Activated naive CD8-positive, alpha-beta T cell treated with anti-CD3 and anti-CD28 coated beads, Interleukin-2, amount 10 ng/mL, durations not matched to agents 7 days and 5 days (primary cell): ENCODE data around the gene GSG1L2. TPM values are rescaled to one million over a fixed set of nuclear protein-coding genes. Genes with fewer than 3 reads are reported as not detected.

ENCODE experiments used
- ATAC-seq: fragments of 150-1000 bp; cut with Tn5 transposase; one replicate; pipeline ENCODE4 v1.10.0; 2021; ENCODE audit warnings: low read depth, moderate library complexity
- POLR2A ChIA-PET: fragments of 350-600 bp; sonication (Branson Sonifier 250); formaldehyde crosslinking; loops from one replicate; lab custom pipeline; 2021; ENCODE audit warnings: antibody characterized with exemption; lab: Charles Lee
- DNase-seq: peaks from one replicate; pipeline ENCODE4 v3.0.0; 2021
- H3K27ac Mint-ChIP-seq: one replicate; pipeline ENCODE4 v1.8.0; 2022; ENCODE audit warnings: mild to moderate bottlenecking, mixed read lengths
- H3K27me3 Mint-ChIP-seq: one replicate; pipeline ENCODE4 v1.8.0; 2022; ENCODE audit warnings: mild to moderate bottlenecking, moderate library complexity, mixed read lengths
- H3K36me3 Mint-ChIP-seq: one replicate; pipeline ENCODE4 v1.8.0; 2021; ENCODE audit warnings: mild to moderate bottlenecking, mixed read lengths
- H3K4me1 Mint-ChIP-seq: one replicate; pipeline ENCODE4 v1.8.0; 2021; ENCODE audit warnings: mixed read lengths
- H3K4me3 Mint-ChIP-seq: one replicate; pipeline ENCODE4 v1.8.0; 2022; ENCODE audit warnings: mild to moderate bottlenecking, moderate library complexity, mixed read lengths
- H3K9me3 Mint-ChIP-seq: one replicate; pipeline ENCODE4 v1.8.0; 2021; ENCODE audit warnings: mixed read lengths
- total RNA-seq, 2 experiments: library from RNA; stranded (reverse); gene quantifications; one replicate each; pipeline ENCODE4 v1.2.3, GENCODE V29; 2021

GSG1L2 gene
- total RNA-seq, 2 experiments from 2014 or later: not detected

DNA sequence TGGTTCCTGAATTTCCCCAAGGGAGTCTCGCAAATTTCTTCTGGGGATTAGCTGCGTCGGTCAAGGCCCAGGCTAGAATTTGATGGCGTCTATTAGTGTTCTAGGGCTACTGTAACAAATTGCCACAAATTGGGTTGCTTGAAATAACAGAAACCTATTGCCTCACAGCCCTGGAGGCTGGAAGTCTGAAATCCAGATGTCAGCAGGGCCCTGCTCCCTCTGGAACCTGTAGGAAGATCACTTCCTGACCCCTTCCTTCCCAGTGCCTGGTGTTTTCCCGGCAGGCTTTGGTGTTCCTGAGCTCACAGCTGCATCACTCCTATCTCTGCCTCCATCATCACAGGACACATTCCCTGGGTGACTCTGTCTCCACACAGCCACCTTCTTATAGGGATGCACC lies 54.9 kb downstream of the GSG1L2 start:
- DNase-seq (no peak), ATAC-seq (no peak)
- no peak overlapping the region for H3K27ac Mint-ChIP-seq
- H3K9me3 Mint-ChIP-seq: no peaks in the 10 kb centered on the region
- H3K4me3 Mint-ChIP-seq: no peak overlapping the region
- POLR2A ChIA-PET: no interaction called here
- H3K36me3 Mint-ChIP-seq: no peaks in the 10 kb centered on the region
- H3K4me1 Mint-ChIP-seq: no peaks in the 10 kb centered on the region
- H3K27me3 Mint-ChIP-seq: peaks cover 6% of the 10 kb centered on the region

DNA sequence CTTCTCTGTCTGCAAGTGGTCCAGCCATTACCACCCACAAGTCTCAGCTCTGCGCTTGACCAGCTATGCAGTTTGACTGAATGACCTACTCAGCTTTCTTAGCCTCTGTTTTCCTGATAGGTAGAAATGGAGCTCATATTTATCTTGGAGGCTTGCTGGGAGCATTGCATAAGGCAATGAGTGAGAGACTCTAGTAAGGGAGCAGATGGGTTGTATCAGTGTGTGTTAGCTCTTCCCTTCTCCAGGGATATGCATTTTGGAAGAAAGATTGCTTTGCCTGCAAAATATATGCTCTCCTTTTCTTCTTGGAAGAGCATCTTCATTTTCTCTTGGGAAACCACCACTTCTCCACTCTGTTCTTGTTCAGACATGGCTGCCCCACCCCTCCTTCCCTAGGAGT lies 56.6 kb downstream of the GSG1L2 start:
- no peak overlapping the region for H3K4me3 Mint-ChIP-seq
- peaks cover 11% of the 10 kb centered on the region for H3K27me3 Mint-ChIP-seq

DNA sequence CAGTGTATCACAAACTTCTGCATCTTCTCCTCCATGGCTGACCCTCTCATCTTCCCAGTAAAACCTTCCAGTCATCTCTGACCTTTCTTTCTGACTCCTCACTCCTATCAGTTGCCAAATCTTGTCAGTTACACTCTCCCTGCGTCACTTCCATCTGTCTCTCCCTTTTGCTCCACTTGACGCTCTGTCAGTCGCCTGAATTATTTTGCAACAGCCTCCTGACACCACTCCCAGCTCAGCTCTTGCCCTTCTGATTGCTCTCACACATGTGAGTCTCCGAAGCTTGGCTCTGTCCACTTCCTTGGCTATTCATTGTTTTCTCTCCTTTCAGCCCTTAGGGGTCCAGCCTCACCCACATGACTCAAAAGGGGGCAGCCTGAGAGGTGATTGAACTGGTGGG lies 58.2 kb downstream of the GSG1L2 start:
- Mint-ChIP-seq H3K9me3 (no peaks in the 10 kb centered on the region), H3K4me3 (no peak overlapping the region), H3K4me1 (no peaks in the 10 kb centered on the region), H3K27ac (no peak overlapping the region), H3K36me3 (no peaks in the 10 kb centered on the region), H3K27me3 (peaks cover 13% of the 10 kb centered on the region)
- ATAC-seq (no peak), DNase-seq (no peak)
- POLR2A ChIA-PET: no interaction called here

More for the DNA sequence above, 56.6 kb downstream of the GSG1L2 start:
- H3K9me3 Mint-ChIP-seq: no peaks in the 10 kb centered on the region
- ATAC-seq (no peak), DNase-seq (no peak)
- no peaks in the 10 kb centered on the region for H3K4me1 Mint-ChIP-seq
- POLR2A ChIA-PET: no interaction called here
- no peak overlapping the region for H3K27ac Mint-ChIP-seq
- H3K36me3 Mint-ChIP-seq: no peaks in the 10 kb centered on the region

DNA sequence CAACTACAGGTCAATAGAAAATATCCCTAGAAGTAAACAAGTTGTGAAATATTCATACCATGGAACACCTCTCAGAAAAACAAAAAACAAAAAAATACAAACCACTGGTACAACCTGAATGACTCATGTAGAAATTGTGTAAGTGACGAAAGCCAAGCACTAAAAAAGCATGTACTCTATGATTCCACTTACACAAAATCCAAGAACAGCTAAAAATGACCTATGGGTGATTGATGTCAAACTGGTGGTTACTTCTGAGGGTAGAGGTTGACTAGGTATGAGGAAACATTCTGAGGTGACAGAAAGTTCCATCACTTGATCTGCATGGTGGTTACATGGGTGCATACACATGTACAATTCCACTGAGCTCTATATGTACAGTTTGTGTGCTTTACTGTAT lies 61.6 kb downstream of the GSG1L2 start:
- Mint-ChIP-seq H3K27me3 (peaks cover 8% of the 10 kb centered on the region), H3K27ac (no peak overlapping the region), H3K9me3 (no peaks in the 10 kb centered on the region), H3K4me3 (no peak overlapping the region), H3K36me3 (no peaks in the 10 kb centered on the region), H3K4me1 (no peaks in the 10 kb centered on the region)
- no peak for ATAC-seq
- DNase-seq: no peak
- POLR2A ChIA-PET: no interaction called here

GRCh38 chr17:9755083-9755482 lies 66.8 kb downstream of the GSG1L2 start:
- no peak overlapping the region for H3K4me3 Mint-ChIP-seq
- no peak for DNase-seq
- H3K27ac Mint-ChIP-seq: no peak overlapping the region
- no peaks in the 10 kb centered on the region for H3K9me3 Mint-ChIP-seq
- POLR2A ChIA-PET: no interaction called here
- no peaks in the 10 kb centered on the region for H3K36me3 Mint-ChIP-seq
- H3K27me3 Mint-ChIP-seq: peaks cover 9% of the 10 kb centered on the region
- ATAC-seq: no peak
- no peaks in the 10 kb centered on the region for H3K4me1 Mint-ChIP-seq

Other genes starting within 250 kb of the GSG1L2 start
- gene STX8, start 246.3 kb downstream of the GSG1L2 start, total RNA-seq: 10 to 100 TPM; 62.6 to 68.9 TPM
- gene CFAP52, start 245.4 kb downstream of the GSG1L2 start, total RNA-seq: not detected
- under 1 TPM in 1 of 2 experiments, not detected in 1; 0.48 TPM for gene USP43, start 176.6 kb downstream of the GSG1L2 start, total RNA-seq
- not detected for gene DHRS7C, start 30.5 kb downstream of the GSG1L2 start, total RNA-seq
- gene GLP2R, start 3.8 kb upstream of the GSG1L2 start, total RNA-seq: not detected
- gene RCVRN, start 83.2 kb upstream of the GSG1L2 start, total RNA-seq: not detected